HG03108 (cell line): ENCODE measurements around the gene FAHD1.

Source experiments
- ATAC-seq: cut with Tn5 transposase; IDR thresholded peaks from one replicate; pipeline ENCODE4 v1.9.1; 2021; ENCODE audit warnings: moderate library complexity; ENCODE audit not compliant: unreplicated experiment

FAHD1 gene

GRCh38 chr16:1878256-1878655 is 51.2 kb downstream of the FAHD1 start:
- ATAC-seq, result no peak
